ENCODE results near the gene SLC66A1.

The SLC66A1 gene

DNA sequence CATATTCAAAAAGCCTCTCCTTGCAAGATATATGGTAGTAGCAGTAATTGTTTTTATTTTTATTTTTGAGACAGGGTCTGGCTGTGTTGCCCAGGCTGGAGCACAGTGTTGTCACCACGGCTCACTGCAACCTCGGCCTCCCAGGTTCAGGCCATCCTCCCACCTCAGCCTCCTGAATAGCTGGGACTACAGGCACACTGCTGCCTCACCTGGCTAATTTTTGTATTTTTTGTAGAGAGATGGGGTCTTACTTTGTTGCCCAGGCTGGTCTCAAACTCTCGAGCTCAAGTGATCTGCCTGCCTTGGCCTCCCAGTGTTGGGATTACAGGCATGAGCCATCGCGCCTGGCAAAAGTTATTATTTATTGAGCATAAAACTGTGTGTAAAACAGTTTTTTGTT is 38.4 kb downstream of the SLC66A1 start:
- Histone ChIP-seq H3K36me3 (ENCODE audit: insufficient read depth, low read length) (peaks cover 61% of the 10 kb centered on the region), H3K9ac (ENCODE audit: low read depth, low read length) (no peak overlapping the region), H2AFZ (ENCODE audit: low read depth, low read length) (no peak overlapping the region), H3K27ac (ENCODE audit: low read length) (no peak overlapping the region), H3K4me2 (ENCODE audit: insufficient read depth, low read length) (no peak overlapping the region), H4K20me1 (ENCODE audit: insufficient read depth, low read length) (peaks cover 20% of the 10 kb centered on the region), H3K4me1 (ENCODE audit: insufficient read depth, low read length) (no peaks in the 10 kb centered on the region), H3K79me2 (ENCODE audit: insufficient read depth, low read length) (no peaks in the 10 kb centered on the region), H3K4me3 (ENCODE audit: low read depth in 1 of 2, low read length in 2 of 2) (no peak overlapping the region), H3K27me3 (ENCODE audit: insufficient read depth, low read length, poor library complexity) (no peaks in the 10 kb centered on the region), H3K9me3 (ENCODE audit: insufficient read depth, low read length, severe bottlenecking) (no peaks in the 10 kb centered on the region)
- TF ChIP-seq CTCF (IDR thresholded peaks at IDR 0.05; ENCODE audit: borderline replicate concordance, extremely low read depth, low read length, poor library complexity, severe bottlenecking): no peak
- TF ChIP-seq EZH2 (IDR thresholded peaks at IDR 0.05; ENCODE audit: borderline replicate concordance, low read depth, low read length, severe bottlenecking): no peak
- ATAC-seq (ENCODE audit: insufficient read depth, low read depth) (no peak), DNase-seq (no peak)

- ATAC-seq (ENCODE audit: insufficient read depth, low read depth) (no peak), DNase-seq (no peak)
- TF ChIP-seq EZH2 (IDR thresholded peaks at IDR 0.05; ENCODE audit: borderline replicate concordance, low read depth, low read length, severe bottlenecking): no peak
- Histone ChIP-seq H3K9me3 (ENCODE audit: insufficient read depth, low read length, severe bottlenecking) (no peaks in the 10 kb centered on the region), H4K20me1 (ENCODE audit: insufficient read depth, low read length) (peaks cover 29% of the 10 kb centered on the region), H3K4me3 (ENCODE audit: low read depth in 1 of 2, low read length in 2 of 2) (no peak overlapping the region), H3K36me3 (ENCODE audit: insufficient read depth, low read length) (peaks cover 71% of the 10 kb centered on the region), H2AFZ (ENCODE audit: low read depth, low read length) (no peak overlapping the region), H3K4me2 (ENCODE audit: insufficient read depth, low read length) (no peak overlapping the region), H3K4me1 (ENCODE audit: insufficient read depth, low read length) (no peaks in the 10 kb centered on the region), H3K9ac (ENCODE audit: low read depth, low read length) (no peak overlapping the region), H3K79me2 (ENCODE audit: insufficient read depth, low read length) (no peaks in the 10 kb centered on the region), H3K27me3 (ENCODE audit: insufficient read depth, low read length, poor library complexity) (no peaks in the 10 kb centered on the region), H3K27ac (ENCODE audit: low read length) (no peak overlapping the region)
These were observed 39.7 kb downstream of the SLC66A1 start for GRCh38 chr1:19351873-19352272.

DNA sequence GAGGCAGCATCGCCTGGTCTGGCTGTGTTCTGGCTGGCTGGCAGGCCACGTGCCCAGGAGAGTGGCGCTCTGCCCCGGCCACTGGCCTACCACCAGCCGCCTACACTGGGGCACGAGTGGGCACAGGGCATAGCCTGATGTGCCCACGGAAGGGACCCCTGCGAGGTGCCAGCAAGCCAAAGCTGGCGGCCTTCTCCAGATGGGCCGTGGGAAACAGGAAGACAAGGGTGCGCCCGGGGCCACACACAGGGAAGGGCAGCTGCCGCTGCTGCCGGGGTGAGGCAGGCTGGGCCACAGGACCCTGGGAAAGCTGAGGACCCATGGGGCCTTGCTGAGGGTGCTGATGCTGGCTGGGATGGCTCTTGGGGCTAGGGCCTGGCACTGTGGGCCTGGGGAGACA is 40.7 kb downstream of the SLC66A1 start:
- Histone ChIP-seq H3K27me3 (ENCODE audit: insufficient read depth, low read length, poor library complexity) (no peaks in the 10 kb centered on the region), H3K4me3 (ENCODE audit: low read depth in 1 of 2, low read length in 2 of 2) (no peak overlapping the region), H3K27ac (ENCODE audit: low read length) (no peak overlapping the region), H3K79me2 (ENCODE audit: insufficient read depth, low read length) (no peaks in the 10 kb centered on the region), H2AFZ (ENCODE audit: low read depth, low read length) (no peak overlapping the region), H4K20me1 (ENCODE audit: insufficient read depth, low read length) (peaks cover 27% of the 10 kb centered on the region), H3K9ac (ENCODE audit: low read depth, low read length) (no peak overlapping the region), H3K36me3 (ENCODE audit: insufficient read depth, low read length) (peaks cover 76% of the 10 kb centered on the region), H3K4me1 (ENCODE audit: insufficient read depth, low read length) (no peaks in the 10 kb centered on the region), H3K4me2 (ENCODE audit: insufficient read depth, low read length) (no peak overlapping the region), H3K9me3 (ENCODE audit: insufficient read depth, low read length, severe bottlenecking) (no peaks in the 10 kb centered on the region)
- DNase-seq (no peak), ATAC-seq (ENCODE audit: insufficient read depth, low read depth) (no peak)
- TF ChIP-seq EZH2 (IDR thresholded peaks at IDR 0.05; ENCODE audit: borderline replicate concordance, low read depth, low read length, severe bottlenecking): no peak
- TF ChIP-seq CTCF (IDR thresholded peaks at IDR 0.05; ENCODE audit: borderline replicate concordance, extremely low read depth, low read length, poor library complexity, severe bottlenecking): no peak

DNA sequence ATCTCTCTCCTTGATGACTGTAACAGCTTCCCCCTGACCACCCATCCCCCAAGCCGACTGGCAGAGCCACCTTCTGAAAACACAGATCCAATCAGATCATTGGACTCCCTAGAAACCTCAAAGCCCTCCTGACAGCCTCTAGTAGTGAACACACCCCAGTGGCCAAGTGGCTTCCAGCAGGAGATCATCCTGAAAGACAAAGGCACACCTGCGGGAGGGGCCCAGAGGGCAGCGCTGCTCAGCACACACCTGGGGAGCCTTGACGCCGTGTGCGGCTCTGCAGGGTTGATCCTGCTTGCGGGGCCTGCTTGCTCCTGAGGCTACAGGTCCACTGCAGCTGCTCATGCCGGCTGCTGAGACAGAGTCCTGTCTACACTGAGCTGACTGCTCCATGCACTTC is 41.5 kb downstream of the SLC66A1 start:
- no peak overlapping the region for H2AFZ ChIP-seq (ENCODE audit: low read depth, low read length)
- H3K36me3 ChIP-seq (ENCODE audit: insufficient read depth, low read length): peaks cover 74% of the 10 kb centered on the region
- no peak overlapping the region for H3K27ac ChIP-seq (ENCODE audit: low read length)
- DNase-seq (no peak), ATAC-seq (ENCODE audit: insufficient read depth, low read depth) (no peak)
- H3K9ac ChIP-seq (ENCODE audit: low read depth, low read length): no peak overlapping the region
- H4K20me1 ChIP-seq (ENCODE audit: insufficient read depth, low read length): peaks cover 28% of the 10 kb centered on the region
- H3K4me1 ChIP-seq (ENCODE audit: insufficient read depth, low read length): no peaks in the 10 kb centered on the region
- H3K79me2 ChIP-seq (ENCODE audit: insufficient read depth, low read length): no peaks in the 10 kb centered on the region
- no peak for TF ChIP-seq EZH2 (IDR thresholded peaks at IDR 0.05; ENCODE audit: borderline replicate concordance, low read depth, low read length, severe bottlenecking)
- no peak for TF ChIP-seq CTCF (IDR thresholded peaks at IDR 0.05; ENCODE audit: borderline replicate concordance, extremely low read depth, low read length, poor library complexity, severe bottlenecking)
- H3K4me3 ChIP-seq (ENCODE audit: low read depth in 1 of 2, low read length in 2 of 2): no peak overlapping the region
- H3K9me3 ChIP-seq (ENCODE audit: insufficient read depth, low read length, severe bottlenecking): no peaks in the 10 kb centered on the region
- no peak overlapping the region for H3K4me2 ChIP-seq (ENCODE audit: insufficient read depth, low read length)
- no peaks in the 10 kb centered on the region for H3K27me3 ChIP-seq (ENCODE audit: insufficient read depth, low read length, poor library complexity)

Data from DND-41 (cell line).